PC-3 (cell line): ENCODE measurements around the gene HPX.

Experiments used
- CTCF ChIP-seq: fragments of 300-600 bp; sonication (generic); conservative IDR thresholded peaks from 2 replicates; pipeline ENCODE4 v1.5.1; 2017; ENCODE audit warnings: antibody characterized with exemption, low read depth, mild to moderate bottlenecking, low read length
- EZH2 ChIP-seq: fragments of 300-600 bp; sonication (generic); IDR thresholded peaks from one replicate; pipeline ENCODE4 v1.6.1; 2017; ENCODE audit warnings: antibody characterized with exemption, mild to moderate bottlenecking, low read length; ENCODE audit not compliant: unreplicated experiment
- EZH2phosphoT487 ChIP-seq: fragments of 300-600 bp; sonication (generic); IDR thresholded peaks from 2 replicates; pipeline ENCODE4 v1.6.1; 2018; ENCODE audit warnings: mild to moderate bottlenecking, antibody characterized with exemption, low read length, borderline replicate concordance

GRCh38 chr11:6414874-6415328 is 25.9 kb downstream of the HPX start:
- TF ChIP-seq CTCF (no peak), EZH2 (no peak), EZH2phosphoT487 (no peak)
